AG04450 (cell line): ENCODE data around the gene GJB3. TPM values are rescaled to one million over a fixed set of nuclear protein-coding genes. Genes with fewer than 3 reads are reported as not detected.

Experiments
- CTCF ChIA-PET: fragments of 300-600, 350-600 bp; formaldehyde crosslinking; extraction: SDS; loops from one replicate; lab custom pipeline; 2022; ENCODE audit warnings: antibody characterized with exemption, inconsistent platforms; lab: Charles Lee
- POLR2A ChIA-PET: fragments of 350-600 bp; formaldehyde crosslinking; extraction: SDS; loops from one replicate; lab custom pipeline; 2021; ENCODE audit warnings: antibody characterized with exemption, inconsistent platforms; lab: Yijun Ruan, JAX
- DNase-seq: peaks from one replicate; pipeline ENCODE4 v3.0.0-alpha.2; 2011; ENCODE audit warnings: low read depth, low spot score
- H3K27ac ChIP-seq: one replicate; pipeline ENCODE4 v1.5.1; 2012; ENCODE audit warnings: low read depth, low read length, control low read depth
- H3K27me3 ChIP-seq: one replicate; pipeline ENCODE4 v1.6.0; 2012; ENCODE audit warnings: low read length; ENCODE audit not compliant: control insufficient read depth, insufficient read depth
- H3K4me3 ChIP-seq: 2 replicates; pipeline ENCODE4 v1.5.1; 2011; ENCODE audit warnings: mild to moderate bottlenecking, low read depth, low read length, control low read depth
- H3K9me3 ChIP-seq: 2 replicates; pipeline ENCODE4 v1.5.1; 2012; ENCODE audit warnings: low read length; ENCODE audit not compliant: control insufficient read depth, insufficient read depth
- polyA plus RNA-seq: library from polyadenylated mRNA; depleted of rRNA; stranded (reverse); fragments of >200 nt; gene quantifications from 2 replicates; pipeline ENCODE4 v1.2.3, GENCODE V29; 2011
- TF ChIP-seq, protein P1 (sequence below): IDR thresholded peaks from 2 replicates; pipeline ENCODE4 v1.5.1; 2011; ENCODE audit warnings: low read depth, low read length, control low read depth, inconsistent platforms

Gene GJB3
- polyA plus RNA-seq, 1 experiment, result not detected

DNA sequence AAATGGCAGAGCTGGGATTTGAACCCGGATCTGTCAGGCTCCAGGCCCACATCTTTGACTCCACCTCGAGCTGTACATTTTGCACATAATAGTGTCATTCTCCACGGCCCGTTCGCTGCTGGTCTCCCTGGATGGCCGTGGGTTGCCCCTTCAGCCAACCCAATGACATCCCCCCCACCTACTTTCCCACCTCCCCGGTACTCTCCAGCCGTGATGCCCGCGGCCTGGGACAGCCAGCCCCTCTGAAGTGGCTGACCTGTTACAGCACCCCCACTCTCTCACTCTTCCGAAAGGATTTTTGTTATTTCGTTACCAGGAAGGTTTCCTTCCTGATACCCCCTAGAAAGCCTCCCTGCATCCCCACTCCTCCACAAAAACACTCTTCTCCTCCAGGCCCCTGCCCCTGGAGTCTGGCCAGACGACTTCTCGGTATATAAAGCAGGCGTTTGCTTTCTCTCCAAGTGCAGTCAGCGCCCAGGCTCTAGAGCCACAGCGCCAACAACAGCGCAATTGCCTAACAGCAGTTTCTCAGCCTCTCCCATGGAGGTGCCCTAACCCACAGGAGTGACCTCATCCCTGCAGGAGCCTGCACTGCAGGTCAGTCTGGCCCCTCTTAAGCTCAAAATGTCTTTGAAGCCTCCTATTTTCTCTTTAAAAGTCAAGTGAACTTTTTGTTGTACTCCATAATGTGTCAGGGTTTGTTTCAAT lies 40.7 kb upstream of the GJB3 start:
- Histone ChIP-seq H3K27ac (no peak overlapping the region), H3K4me3 (no peak overlapping the region), H3K9me3 (no peaks in the 10 kb centered on the region), H3K27me3 (peaks cover 15% of the 10 kb centered on the region)
- TF ChIP-seq, protein P1, sequence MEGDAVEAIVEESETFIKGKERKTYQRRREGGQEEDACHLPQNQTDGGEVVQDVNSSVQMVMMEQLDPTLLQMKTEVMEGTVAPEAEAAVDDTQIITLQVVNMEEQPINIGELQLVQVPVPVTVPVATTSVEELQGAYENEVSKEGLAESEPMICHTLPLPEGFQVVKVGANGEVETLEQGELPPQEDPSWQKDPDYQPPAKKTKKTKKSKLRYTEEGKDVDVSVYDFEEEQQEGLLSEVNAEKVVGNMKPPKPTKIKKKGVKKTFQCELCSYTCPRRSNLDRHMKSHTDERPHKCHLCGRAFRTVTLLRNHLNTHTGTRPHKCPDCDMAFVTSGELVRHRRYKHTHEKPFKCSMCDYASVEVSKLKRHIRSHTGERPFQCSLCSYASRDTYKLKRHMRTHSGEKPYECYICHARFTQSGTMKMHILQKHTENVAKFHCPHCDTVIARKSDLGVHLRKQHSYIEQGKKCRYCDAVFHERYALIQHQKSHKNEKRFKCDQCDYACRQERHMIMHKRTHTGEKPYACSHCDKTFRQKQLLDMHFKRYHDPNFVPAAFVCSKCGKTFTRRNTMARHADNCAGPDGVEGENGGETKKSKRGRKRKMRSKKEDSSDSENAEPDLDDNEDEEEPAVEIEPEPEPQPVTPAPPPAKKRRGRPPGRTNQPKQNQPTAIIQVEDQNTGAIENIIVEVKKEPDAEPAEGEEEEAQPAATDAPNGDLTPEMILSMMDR, result no peak
- ChIA-PET CTCF (interaction anchor here (0.7 to 1.4 kb wide), 2 partner anchors 13 to 799 kb away, joined by 3 to 4 read pairs; no protein-coding TSS in a partner anchor), POLR2A (no interaction called here)
- DNase-seq, result no peak

DNA sequence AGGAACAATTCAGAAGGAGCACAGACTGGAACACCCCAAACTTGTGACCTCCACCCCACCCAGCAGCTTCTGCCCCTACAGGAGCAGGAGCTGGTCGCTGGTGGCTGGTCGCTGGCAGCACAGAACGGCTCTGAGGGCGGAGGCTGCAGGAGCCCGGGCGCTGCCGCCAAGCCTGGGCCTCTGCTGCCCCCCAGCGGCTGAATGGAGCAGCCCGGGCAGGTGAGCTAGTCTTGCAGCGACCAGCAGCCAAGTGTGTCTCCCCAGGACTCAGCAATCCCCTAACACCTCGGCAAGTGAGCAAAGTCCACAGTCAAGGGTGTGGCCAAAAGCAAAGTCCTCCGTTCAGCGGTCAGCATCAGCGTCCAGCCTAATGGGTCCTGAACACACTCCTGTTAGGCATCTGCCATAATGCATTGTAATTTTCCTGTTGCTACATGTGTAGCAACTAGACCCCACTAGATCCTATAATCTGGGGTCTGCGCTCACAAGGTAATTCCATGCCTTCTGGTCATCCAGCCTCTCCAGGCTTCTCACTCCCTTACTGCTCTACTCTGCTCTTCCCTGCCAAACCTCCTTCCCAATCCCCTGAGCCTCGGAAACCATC lies 38.2 kb upstream of the GJB3 start:
- POLR2A ChIA-PET, result no interaction called here
- peak; percentile 7 for DNase-seq

DNA sequence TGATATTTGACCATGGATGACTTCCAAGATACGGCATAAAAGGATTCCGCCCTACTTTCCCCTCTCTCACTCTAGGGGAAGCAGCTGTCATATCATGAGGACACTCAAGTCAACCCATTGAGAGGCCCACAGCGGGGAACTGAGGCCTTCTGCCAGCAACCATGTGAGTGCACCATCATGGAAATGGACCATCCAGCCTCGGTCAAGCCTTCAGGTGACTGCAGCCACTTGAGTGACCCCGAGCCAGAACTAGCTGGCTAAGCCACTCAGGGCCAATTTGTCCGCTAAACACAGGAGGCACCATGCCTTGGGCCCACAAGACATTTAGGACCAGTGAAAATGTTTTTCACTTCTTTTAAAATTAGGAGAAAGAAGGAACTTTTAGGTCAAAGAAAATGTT lies 37.2 kb upstream of the GJB3 start:
- DNase-seq, result no peak
- no peak overlapping the region for H3K27ac ChIP-seq
- TF ChIP-seq, protein P1, result no peak

More for the DNA sequence above, 38.2 kb upstream of the GJB3 start:
- Histone ChIP-seq H3K9me3 (no peaks in the 10 kb centered on the region), H3K4me3 (no peak overlapping the region), H3K27me3 (peaks cover 18% of the 10 kb centered on the region), H3K27ac (no peak overlapping the region)
- CTCF ChIA-PET, result interaction anchor here (0.6 to 3.8 kb wide), 26 partner anchors 8 to 1114 kb away, joined by 3 to 57 read pairs (median 4); partner anchors contain the start of genes GJB5 and SMIM12
- TF ChIP-seq, protein P1, result peak; percentile 90

DNA sequence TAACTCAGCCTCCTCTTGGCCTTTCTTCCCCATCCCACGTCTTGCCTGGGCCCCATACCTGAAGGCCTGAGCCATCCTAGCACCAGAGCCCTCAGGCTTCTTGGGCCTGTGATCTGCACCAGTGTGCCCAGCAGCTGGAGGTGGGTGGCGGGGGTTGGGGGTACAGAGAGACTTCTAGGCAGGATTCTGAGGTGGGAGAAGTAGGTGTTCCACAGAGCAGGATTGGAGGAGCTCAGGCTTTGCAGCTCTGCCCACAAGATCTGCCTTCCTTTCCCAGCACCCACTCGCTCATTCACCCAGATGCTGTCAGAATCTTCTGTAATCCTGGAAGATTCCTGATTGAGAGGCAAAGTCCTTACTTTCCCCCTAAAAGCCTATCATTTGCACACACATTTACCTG lies 36.2 kb upstream of the GJB3 start:
- no peaks in the 10 kb centered on the region for H3K9me3 ChIP-seq
- ChIA-PET CTCF (interaction anchor here (0.8 to 3.8 kb wide), 5 partner anchors 10 to 1112 kb away, joined by 3 to 57 read pairs (median 4); partner anchors contain the start of gene GJB4), POLR2A (no interaction called here)
- H3K27me3 ChIP-seq, result peaks cover 18% of the 10 kb centered on the region
- no peak overlapping the region for H3K27ac ChIP-seq
- TF ChIP-seq, protein P1, result no peak
- DNase-seq, result no peak
- no peak overlapping the region for H3K4me3 ChIP-seq

More for the DNA sequence above, 37.2 kb upstream of the GJB3 start:
- Histone ChIP-seq H3K9me3 (no peaks in the 10 kb centered on the region), H3K4me3 (no peak overlapping the region), H3K27me3 (peaks cover 18% of the 10 kb centered on the region)
- ChIA-PET CTCF (interaction anchor here (0.6 to 3.8 kb wide), 20 partner anchors 7 to 1111 kb away, joined by 3 to 57 read pairs (median 4); partner anchors contain the start of genes GJB4 and SMIM12), POLR2A (no interaction called here)

DNA sequence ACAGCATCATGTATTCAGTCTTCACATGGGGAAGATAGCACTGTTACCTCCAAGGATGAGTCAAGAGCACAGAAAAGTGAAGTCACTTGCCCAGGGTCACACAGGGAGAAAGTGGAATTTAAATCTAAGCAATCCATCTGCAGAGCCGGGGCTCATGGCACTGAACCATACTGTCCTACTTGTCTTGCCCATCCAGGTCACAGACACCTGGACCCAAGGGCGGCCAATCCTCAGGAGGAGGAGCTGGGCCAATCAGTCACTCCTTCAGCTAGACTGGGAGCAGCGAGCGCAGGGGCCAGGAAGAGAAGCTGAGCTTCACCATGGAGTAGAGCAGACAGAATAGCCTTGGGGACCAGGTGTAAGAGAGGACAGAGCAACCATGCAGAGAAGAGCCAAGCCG lies 35.3 kb upstream of the GJB3 start:
- H3K4me3 ChIP-seq, result no peak overlapping the region
- no peak for DNase-seq
- no peaks in the 10 kb centered on the region for H3K9me3 ChIP-seq
- peaks cover 15% of the 10 kb centered on the region for H3K27me3 ChIP-seq
- ChIA-PET CTCF (interaction anchor here (0.9 kb wide), 1 partner anchor 114 kb away, joined by 3 read pairs; the partner anchor contains the start of gene SMIM12), POLR2A (no interaction called here)
- TF ChIP-seq, protein P1, result no peak
- no peak overlapping the region for H3K27ac ChIP-seq
